Measurements from ENCODE around the gene PRMT7.

PRMT7 gene

GRCh38 chr16:68396481-68396880, 85.7 kb downstream of the PRMT7 start:
- H4K8ac ChIP-seq (ENCODE audit: low read depth, low read length) = no peak overlapping the region
- peaks cover 0 to 20% (median 0%) of the 10 kb centered on the region in 3 experiments for H3K27me3 ChIP-seq (ENCODE audit: control insufficient read depth in 3 of 3, insufficient read depth in 3 of 3, low read depth in 1 of 3, low read length in 3 of 3)
- peak overlapping the region; percentile 5 for H2AFZ ChIP-seq (ENCODE audit: low read length)
- no peak overlapping the region for H3K4me3 ChIP-seq (ENCODE audit: low read length in 2 of 2)
- H3K4me1 ChIP-seq (ENCODE audit: control insufficient read depth in 2 of 2, insufficient read depth in 1 of 2, low read depth in 1 of 2, low read length in 2 of 2) = no peaks in the 10 kb centered on the region
- no peak overlapping the region for H3K27ac ChIP-seq (replicated peaks; ENCODE audit: low read length)
- no peak overlapping the region for H3K4ac ChIP-seq (ENCODE audit: low read length)
- H3K9ac ChIP-seq (ENCODE audit: low read depth, low read length, poor library complexity) = no peak overlapping the region
- DNase-seq (ENCODE audit: low spot score) = no peak
- no peak overlapping the region for H2BK5ac ChIP-seq (ENCODE audit: low read length)
- no peak overlapping the region for H3K23ac ChIP-seq (ENCODE audit: low read depth, low read length, poor library complexity)
- H3K36me3 ChIP-seq (replicated peaks in 1 of 2; ENCODE audit: control insufficient read depth in 2 of 2, insufficient read depth in 2 of 2, low read length in 2 of 2) = no peaks in the 10 kb centered on the region
- no CpG with 5 or more reads among the region's 6 CpGs for WGBS, 2 donors (ENCODE audit: extremely low coverage in 2 of 2, insufficient read length in 2 of 2, insufficient replicate concordance in 1 of 2)
- H2BK12ac ChIP-seq (ENCODE audit: low read length) = no peak overlapping the region
- H2BK120ac ChIP-seq (ENCODE audit: low read depth, low read length) = no peak overlapping the region
- H3K4me2 ChIP-seq (ENCODE audit: insufficient read depth, low read length, poor library complexity, severe bottlenecking) = no peak overlapping the region
- H3K14ac ChIP-seq (ENCODE audit: low read length) = no peak overlapping the region
- H2BK15ac ChIP-seq (ENCODE audit: low read length) = no peak overlapping the region
- no peaks in the 10 kb centered on the region for H3K9me3 ChIP-seq (replicated peaks in 1 of 2; ENCODE audit: control insufficient read depth in 2 of 2, insufficient read depth in 1 of 2, low read depth in 1 of 2, low read length in 2 of 2)
- no peak overlapping the region for H4K91ac ChIP-seq (ENCODE audit: low read depth, low read length, poor library complexity)
- no peak overlapping the region for H3K18ac ChIP-seq (ENCODE audit: low read length)
- no peaks in the 10 kb centered on the region for H3K79me1 ChIP-seq (ENCODE audit: low read depth, low read length)
- no peak overlapping the region for H2AK5ac ChIP-seq (ENCODE audit: low read depth, low read length)

- Histone ChIP-seq H4K8ac (ENCODE audit: low read depth, low read length) (no peak overlapping the region), H3K27ac (replicated peaks; ENCODE audit: low read length) (no peak overlapping the region), H2BK15ac (ENCODE audit: low read length) (no peak overlapping the region), H3K27me3 (ENCODE audit: control insufficient read depth in 3 of 3, insufficient read depth in 3 of 3, low read depth in 1 of 3, low read length in 3 of 3) (peaks cover 0 to 22% (median 0%) of the 10 kb centered on the region in 3 experiments), H3K14ac (ENCODE audit: low read length) (no peak overlapping the region), H3K9ac (ENCODE audit: low read depth, low read length, poor library complexity) (no peak overlapping the region), H2BK120ac (ENCODE audit: low read depth, low read length) (peak overlapping the region; percentile 19), H4K91ac (ENCODE audit: low read depth, low read length, poor library complexity) (no peak overlapping the region), H3K9me3 (replicated peaks in 1 of 2; ENCODE audit: control insufficient read depth in 2 of 2, insufficient read depth in 1 of 2, low read depth in 1 of 2, low read length in 2 of 2) (no peaks in the 10 kb centered on the region), H3K23ac (ENCODE audit: low read depth, low read length, poor library complexity) (no peak overlapping the region), H3K4me3 (ENCODE audit: low read length in 2 of 2) (no peak overlapping the region), H3K18ac (ENCODE audit: low read length) (no peak overlapping the region), H2BK5ac (ENCODE audit: low read length) (no peak overlapping the region), H2AK5ac (ENCODE audit: low read depth, low read length) (peak overlapping the region; percentile 8), H2BK12ac (ENCODE audit: low read length) (no peak overlapping the region), H3K4me2 (ENCODE audit: insufficient read depth, low read length, poor library complexity, severe bottlenecking) (no peak overlapping the region), H3K36me3 (replicated peaks in 1 of 2; ENCODE audit: control insufficient read depth in 2 of 2, insufficient read depth in 2 of 2, low read length in 2 of 2) (no peaks in the 10 kb centered on the region), H2AFZ (ENCODE audit: low read length) (no peak overlapping the region), H3K79me1 (ENCODE audit: low read depth, low read length) (no peaks in the 10 kb centered on the region), H3K4me1 (ENCODE audit: control insufficient read depth in 2 of 2, insufficient read depth in 1 of 2, low read depth in 1 of 2, low read length in 2 of 2) (no peaks in the 10 kb centered on the region), H3K4ac (ENCODE audit: low read length) (no peak overlapping the region)
- no CpG with 5 or more reads among the region's 6 CpGs for WGBS, 2 donors (ENCODE audit: extremely low coverage in 2 of 2, insufficient read length in 2 of 2, insufficient replicate concordance in 1 of 2)
- DNase-seq (ENCODE audit: low spot score) = no peak
These were observed 86.9 kb downstream of the PRMT7 start for GRCh38 chr16:68397710-68398201.

- Histone ChIP-seq H2BK5ac (ENCODE audit: low read length) (no peak overlapping the region), H3K27ac (replicated peaks; ENCODE audit: low read length) (no peak overlapping the region), H2BK12ac (ENCODE audit: low read length) (no peak overlapping the region), H4K8ac (ENCODE audit: low read depth, low read length) (no peak overlapping the region), H2BK15ac (ENCODE audit: low read length) (no peak overlapping the region), H4K91ac (ENCODE audit: low read depth, low read length, poor library complexity) (no peak overlapping the region), H2AFZ (ENCODE audit: low read length) (no peak overlapping the region), H3K4me2 (ENCODE audit: insufficient read depth, low read length, poor library complexity, severe bottlenecking) (no peak overlapping the region), H3K27me3 (ENCODE audit: control insufficient read depth in 3 of 3, insufficient read depth in 3 of 3, low read depth in 1 of 3, low read length in 3 of 3) (peaks cover 0 to 22% (median 0%) of the 10 kb centered on the region in 3 experiments), H2AK5ac (ENCODE audit: low read depth, low read length) (no peak overlapping the region), H3K9me3 (replicated peaks in 1 of 2; ENCODE audit: control insufficient read depth in 2 of 2, insufficient read depth in 1 of 2, low read depth in 1 of 2, low read length in 2 of 2) (no peaks in the 10 kb centered on the region), H3K9ac (ENCODE audit: low read depth, low read length, poor library complexity) (no peak overlapping the region), H3K14ac (ENCODE audit: low read length) (no peak overlapping the region), H3K79me1 (ENCODE audit: low read depth, low read length) (no peaks in the 10 kb centered on the region), H3K4me3 (ENCODE audit: low read length in 2 of 2) (peak overlapping the region in 1 of 2 donors; percentile 34), H3K4ac (ENCODE audit: low read length) (no peak overlapping the region), H3K18ac (ENCODE audit: low read length) (no peak overlapping the region), H3K36me3 (replicated peaks in 1 of 2; ENCODE audit: control insufficient read depth in 2 of 2, insufficient read depth in 2 of 2, low read length in 2 of 2) (no peaks in the 10 kb centered on the region), H3K4me1 (ENCODE audit: control insufficient read depth in 2 of 2, insufficient read depth in 1 of 2, low read depth in 1 of 2, low read length in 2 of 2) (peaks cover 0 to 3% of the 10 kb centered on the region in 2 donors), H3K23ac (ENCODE audit: low read depth, low read length, poor library complexity) (no peak overlapping the region), H2BK120ac (ENCODE audit: low read depth, low read length) (no peak overlapping the region)
- DNase-seq (ENCODE audit: low spot score) = no peak
- WGBS, 2 donors (ENCODE audit: extremely low coverage in 2 of 2, insufficient read length in 2 of 2, insufficient replicate concordance in 1 of 2) = no CpG with 5 or more reads among the region's 3 CpGs
These were observed 88.6 kb downstream of the PRMT7 start for GRCh38 chr16:68399456-68399855.

- Histone ChIP-seq H3K9me3 (replicated peaks in 1 of 2; ENCODE audit: control insufficient read depth in 2 of 2, insufficient read depth in 1 of 2, low read depth in 1 of 2, low read length in 2 of 2) (no peaks in the 10 kb centered on the region), H3K27me3 (ENCODE audit: control insufficient read depth in 3 of 3, insufficient read depth in 3 of 3, low read depth in 1 of 3, low read length in 3 of 3) (peaks cover 0 to 22% (median 0%) of the 10 kb centered on the region in 3 experiments), H3K36me3 (replicated peaks in 1 of 2; ENCODE audit: control insufficient read depth in 2 of 2, insufficient read depth in 2 of 2, low read length in 2 of 2) (no peaks in the 10 kb centered on the region), H3K4ac (ENCODE audit: low read length) (no peak overlapping the region), H2BK5ac (ENCODE audit: low read length) (no peak overlapping the region), H3K4me3 (ENCODE audit: low read length in 2 of 2) (no peak overlapping the region), H2BK120ac (ENCODE audit: low read depth, low read length) (no peak overlapping the region), H2BK15ac (ENCODE audit: low read length) (no peak overlapping the region), H3K23ac (ENCODE audit: low read depth, low read length, poor library complexity) (no peak overlapping the region), H3K9ac (ENCODE audit: low read depth, low read length, poor library complexity) (no peak overlapping the region), H3K4me1 (ENCODE audit: control insufficient read depth in 2 of 2, insufficient read depth in 1 of 2, low read depth in 1 of 2, low read length in 2 of 2) (peaks cover 0 to 3% of the 10 kb centered on the region in 2 donors), H3K4me2 (ENCODE audit: insufficient read depth, low read length, poor library complexity, severe bottlenecking) (no peak overlapping the region), H2AK5ac (ENCODE audit: low read depth, low read length) (no peak overlapping the region), H2BK12ac (ENCODE audit: low read length) (no peak overlapping the region), H2AFZ (ENCODE audit: low read length) (no peak overlapping the region), H3K27ac (replicated peaks; ENCODE audit: low read length) (no peak overlapping the region), H3K79me1 (ENCODE audit: low read depth, low read length) (no peaks in the 10 kb centered on the region), H4K8ac (ENCODE audit: low read depth, low read length) (no peak overlapping the region), H3K14ac (ENCODE audit: low read length) (no peak overlapping the region), H3K18ac (ENCODE audit: low read length) (no peak overlapping the region), H4K91ac (ENCODE audit: low read depth, low read length, poor library complexity) (no peak overlapping the region)
- WGBS, 2 donors (ENCODE audit: extremely low coverage in 2 of 2, insufficient read length in 2 of 2, insufficient replicate concordance in 1 of 2) = no CpG with 5 or more reads among the region's 5 CpGs
- DNase-seq (ENCODE audit: low spot score) = no peak
These were observed 89.5 kb downstream of the PRMT7 start for GRCh38 chr16:68400083-68400923.

Measured in neuronal stem cell (in vitro differentiated cells).